SU-DHL-6 (cell line): ENCODE measurements around the gene AVPR1B.

Experiments
- H2AFZ ChIP-seq: fragments of 200-600 bp; sonication (generic); 2 replicates; pipeline ENCODE4 v1.6.1; 2014; ENCODE audit warnings: low read depth, mild to moderate bottlenecking, moderate library complexity, mixed read lengths, antibody characterized with exemption, low read length; ENCODE audit not compliant: severe bottlenecking
- H3F3A ChIP-seq: fragments of 200-600 bp; shearing (Covaris generic); 2 replicates; pipeline ENCODE4 v1.6.0; 2016; ENCODE audit warnings: antibody characterized with exemption, mild to moderate bottlenecking; ENCODE audit not compliant: insufficient read depth
- H3K27ac ChIP-seq: fragments of 200-600 bp; sonication (generic); 2 replicates; pipeline ENCODE4 v1.5.1; 2016; ENCODE audit warnings: low read depth, mild to moderate bottlenecking, low read length, moderate library complexity, mixed read lengths
- H3K27me3 ChIP-seq: fragments of 200-600 bp; sonication (generic), shearing (Covaris generic); 2 replicates; pipeline ENCODE4 v1.6.0; 2014; ENCODE audit warnings: mild to moderate bottlenecking, low read length
- H3K36me3 ChIP-seq: fragments of 200-600 bp; sonication (generic); 2 replicates; pipeline ENCODE4 v1.6.1; 2014; ENCODE audit warnings: mild to moderate bottlenecking, low read length, mixed read lengths
- H3K4me2 ChIP-seq: fragments of 300-600, 200-600 bp; shearing (Covaris generic), sonication (generic); 2 replicates; pipeline ENCODE4 v1.6.0; 2014; ENCODE audit warnings: low read length, low read depth, mild to moderate bottlenecking; ENCODE audit not compliant: poor library complexity, severe bottlenecking
- H3K4me3 ChIP-seq: fragments of 200-600 bp; sonication (generic); 2 replicates; pipeline ENCODE4 v1.5.1; 2014; ENCODE audit warnings: antibody characterized with exemption, low read length, mild to moderate bottlenecking, mixed read lengths; ENCODE audit not compliant: insufficient read depth, poor library complexity, severe bottlenecking
- H3K79me2 ChIP-seq: fragments of 200-600 bp; sonication (generic); 2 replicates; pipeline ENCODE4 v1.6.1; 2014; ENCODE audit warnings: mild to moderate bottlenecking, low read length, moderate library complexity; ENCODE audit not compliant: insufficient read depth
- H3K9ac ChIP-seq: fragments of 200-600 bp; sonication (generic); 2 replicates; pipeline ENCODE4 v1.7.0; 2014; ENCODE audit warnings: mild to moderate bottlenecking, low read length
- H3K9me2 ChIP-seq: fragments of 200-600 bp; sonication (generic); replicated peaks from 2 replicates; pipeline ENCODE4 v1.6.1; 2014; ENCODE audit warnings: low read length; ENCODE audit not compliant: insufficient read depth
- H3K9me3 ChIP-seq: fragments of 200-600 bp; sonication (generic); 2 replicates; pipeline ENCODE4 v1.6.1; 2014; ENCODE audit warnings: low read length, mixed read lengths; ENCODE audit not compliant: insufficient read depth
- H4K20me1 ChIP-seq: fragments of 200-600 bp; sonication (generic); 2 replicates; pipeline ENCODE4 v1.6.1; 2014; ENCODE audit warnings: low read depth, mild to moderate bottlenecking, antibody characterized with exemption, low read length, moderate library complexity, mixed read lengths
- EZH2phosphoT487 ChIP-seq: fragments of 200-600 bp; sonication (generic), shearing (Covaris generic); conservative IDR thresholded peaks from 2 replicates; pipeline ENCODE4 v1.6.1; 2018; ENCODE audit warnings: mild to moderate bottlenecking, antibody characterized with exemption, low read length, moderate library complexity, mixed read lengths
- TF ChIP-seq, protein P1 (sequence below): fragments of 200-600 bp; sonication (generic); IDR thresholded peaks from one replicate; pipeline ENCODE4 v1.5.1; 2017; ENCODE audit warnings: antibody characterized with exemption, mild to moderate bottlenecking, low read length, moderate library complexity; ENCODE audit not compliant: insufficient read depth, poor library complexity, severe bottlenecking

AVPR1B gene

DNA sequence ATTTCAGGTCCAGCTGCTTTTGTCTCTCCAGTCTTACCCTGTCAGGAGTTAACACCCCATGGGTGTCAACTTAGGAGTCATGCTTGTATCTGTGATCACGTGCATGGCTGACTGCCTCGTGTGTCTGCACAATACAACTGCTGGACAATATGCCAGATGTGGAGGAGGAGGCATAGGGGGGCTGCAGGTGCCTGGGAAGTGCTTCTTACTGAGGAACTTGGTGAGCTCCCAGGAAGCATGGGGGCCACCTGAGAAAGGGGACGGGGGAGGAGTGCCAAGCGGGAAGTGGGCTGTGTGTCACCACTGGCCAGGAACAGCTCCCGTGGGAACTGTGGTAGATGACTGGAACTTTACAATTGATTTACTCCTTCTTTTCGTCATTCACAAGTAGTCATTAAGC lies 54.7 kb downstream of the AVPR1B start:
- Histone ChIP-seq H3K9me2 (no peaks in the 10 kb centered on the region), H2AFZ (no peak overlapping the region), H3F3A (peaks cover 15% of the 10 kb centered on the region; the same call in 1 of the 2 replicates), H3K4me3 (no peak overlapping the region), H3K36me3 (peaks cover 7% of the 10 kb centered on the region), H4K20me1 (no peaks in the 10 kb centered on the region), H3K4me2 (no peak overlapping the region), H3K27me3 (no peaks in the 10 kb centered on the region), H3K27ac (no peak overlapping the region), H3K79me2 (peaks cover 33% of the 10 kb centered on the region), H3K9me3 (no peaks in the 10 kb centered on the region), H3K9ac (no peak overlapping the region)
- TF ChIP-seq, protein P1, sequence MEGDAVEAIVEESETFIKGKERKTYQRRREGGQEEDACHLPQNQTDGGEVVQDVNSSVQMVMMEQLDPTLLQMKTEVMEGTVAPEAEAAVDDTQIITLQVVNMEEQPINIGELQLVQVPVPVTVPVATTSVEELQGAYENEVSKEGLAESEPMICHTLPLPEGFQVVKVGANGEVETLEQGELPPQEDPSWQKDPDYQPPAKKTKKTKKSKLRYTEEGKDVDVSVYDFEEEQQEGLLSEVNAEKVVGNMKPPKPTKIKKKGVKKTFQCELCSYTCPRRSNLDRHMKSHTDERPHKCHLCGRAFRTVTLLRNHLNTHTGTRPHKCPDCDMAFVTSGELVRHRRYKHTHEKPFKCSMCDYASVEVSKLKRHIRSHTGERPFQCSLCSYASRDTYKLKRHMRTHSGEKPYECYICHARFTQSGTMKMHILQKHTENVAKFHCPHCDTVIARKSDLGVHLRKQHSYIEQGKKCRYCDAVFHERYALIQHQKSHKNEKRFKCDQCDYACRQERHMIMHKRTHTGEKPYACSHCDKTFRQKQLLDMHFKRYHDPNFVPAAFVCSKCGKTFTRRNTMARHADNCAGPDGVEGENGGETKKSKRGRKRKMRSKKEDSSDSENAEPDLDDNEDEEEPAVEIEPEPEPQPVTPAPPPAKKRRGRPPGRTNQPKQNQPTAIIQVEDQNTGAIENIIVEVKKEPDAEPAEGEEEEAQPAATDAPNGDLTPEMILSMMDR, result no peak
- no peak for TF ChIP-seq EZH2phosphoT487

DNA sequence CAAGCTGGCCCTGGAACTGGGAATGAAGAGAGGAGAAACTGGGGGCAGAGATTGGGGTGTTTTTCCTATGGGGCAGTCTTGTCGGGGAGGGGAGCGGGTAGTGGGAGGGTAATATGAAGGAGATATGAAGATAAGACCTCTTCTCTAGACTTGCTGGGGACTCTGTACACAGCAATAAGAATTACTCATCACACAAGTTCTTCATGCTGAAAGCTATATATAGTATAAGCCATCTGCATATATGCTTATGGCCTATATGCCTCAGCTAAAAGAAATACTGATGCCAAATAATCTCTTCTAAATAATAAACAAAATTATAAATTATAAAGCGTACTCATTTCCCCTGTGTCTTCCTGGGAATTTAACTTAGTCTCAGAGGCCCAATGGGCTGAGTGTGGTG lies 56.3 kb downstream of the AVPR1B start:
- H3K79me2 ChIP-seq, result peaks cover 48% of the 10 kb centered on the region
- no peaks in the 10 kb centered on the region for H4K20me1 ChIP-seq
- H3K9me3 ChIP-seq, result no peaks in the 10 kb centered on the region
- no peak overlapping the region for H3K4me3 ChIP-seq
- no peak overlapping the region for H2AFZ ChIP-seq
- H3K27ac ChIP-seq, result no peak overlapping the region
- H3K27me3 ChIP-seq, result no peaks in the 10 kb centered on the region
- TF ChIP-seq EZH2phosphoT487, result no peak
- TF ChIP-seq, protein P1, result no peak
- no peak overlapping the region for H3K4me2 ChIP-seq
- H3K36me3 ChIP-seq, result peaks cover 7% of the 10 kb centered on the region
- H3K9ac ChIP-seq, result no peak overlapping the region
- H3F3A ChIP-seq, result peaks cover 14% of the 10 kb centered on the region; the same call in 1 of the 2 replicates
- no peaks in the 10 kb centered on the region for H3K9me2 ChIP-seq
